HG02973 (cell line): ENCODE results near the gene CDC42SE2.
"Not testable (repeated sequence)": the region's sequence is repeated elsewhere in the genome, so short reads cannot be mapped to it uniquely, and the experiment has no call there.

Experiments
- ATAC-seq: cut with Tn5 transposase; IDR thresholded peaks from one replicate; pipeline ENCODE4 v1.9.1; 2021; ENCODE audit warnings: moderate library complexity; ENCODE audit not compliant: unreplicated experiment

CDC42SE2 gene

DNA sequence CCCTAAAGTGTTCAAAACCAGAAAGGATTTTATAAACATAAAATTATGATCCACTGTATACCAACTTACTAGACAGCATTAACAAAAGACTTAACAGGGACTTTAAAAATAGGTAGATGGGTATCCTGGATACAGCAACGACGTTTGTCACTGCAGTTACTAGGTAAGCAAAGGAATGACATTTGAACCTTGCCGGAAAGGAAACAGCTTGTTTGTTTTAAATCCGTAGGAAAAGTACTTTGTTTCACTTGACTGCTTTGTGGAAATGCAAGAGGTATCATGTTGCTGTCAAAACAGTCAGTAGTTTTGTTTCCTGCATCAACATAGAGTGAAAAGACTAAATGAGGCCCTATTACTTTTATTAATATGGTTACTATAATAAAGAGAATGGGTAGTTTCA is 122.9 kb downstream of the CDC42SE2 start:
- ATAC-seq, result no peak

DNA sequence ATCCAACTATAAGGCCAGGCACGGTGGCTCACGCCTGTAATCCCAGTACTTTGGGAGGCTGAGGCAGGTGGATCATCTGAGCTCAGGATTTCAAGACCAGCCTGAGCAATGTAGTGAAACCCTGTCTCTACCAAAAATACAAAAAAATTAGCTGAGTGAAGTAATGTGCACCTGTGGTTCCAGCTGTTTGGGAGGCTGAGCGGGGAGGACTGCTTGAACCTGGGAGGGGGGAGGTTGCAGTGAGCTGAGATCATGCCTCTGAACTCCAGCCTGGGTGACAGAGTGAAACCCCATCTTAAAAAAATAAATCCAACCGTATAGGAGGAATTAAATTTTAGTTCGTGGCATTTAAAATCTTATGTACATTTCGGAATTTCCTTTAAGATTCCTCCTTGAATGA is 123.4 kb downstream of the CDC42SE2 start:
- no peak for ATAC-seq

DNA sequence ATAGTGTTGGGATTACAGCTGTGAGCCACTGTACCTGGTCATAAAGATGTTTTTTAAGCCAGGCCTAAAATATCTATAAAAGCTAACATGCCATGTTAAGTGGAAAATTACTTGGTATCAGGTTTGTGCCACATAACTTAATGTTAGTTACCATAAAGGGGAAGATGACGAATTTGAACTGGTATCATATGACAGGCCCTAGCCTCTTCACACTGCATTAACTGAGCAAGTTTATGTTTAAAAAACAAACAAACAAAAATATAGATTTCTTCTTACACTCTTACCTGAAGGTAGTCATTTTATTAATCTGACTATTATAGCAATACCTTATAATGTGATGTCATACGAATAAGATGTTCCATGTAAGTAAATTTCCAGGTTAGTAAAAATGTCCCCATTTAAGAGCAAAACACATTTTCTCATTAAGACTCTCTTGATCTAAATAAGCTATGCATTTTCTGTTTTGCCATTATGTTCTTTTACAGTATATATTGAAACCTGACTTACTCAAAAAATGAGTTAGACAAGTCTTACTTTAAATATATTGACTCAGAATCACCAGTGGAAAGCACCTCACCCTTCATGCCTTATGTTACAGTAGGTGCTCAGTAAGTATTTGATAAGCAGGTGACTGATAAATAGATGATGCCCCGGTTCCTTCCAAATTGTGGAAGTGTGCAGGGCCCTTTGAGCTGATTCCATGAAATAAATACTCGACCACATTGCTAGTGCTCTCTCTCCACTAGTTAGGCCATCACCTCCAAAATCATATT is 125.4 kb downstream of the CDC42SE2 start:
- peak; percentile 36 for ATAC-seq

DNA sequence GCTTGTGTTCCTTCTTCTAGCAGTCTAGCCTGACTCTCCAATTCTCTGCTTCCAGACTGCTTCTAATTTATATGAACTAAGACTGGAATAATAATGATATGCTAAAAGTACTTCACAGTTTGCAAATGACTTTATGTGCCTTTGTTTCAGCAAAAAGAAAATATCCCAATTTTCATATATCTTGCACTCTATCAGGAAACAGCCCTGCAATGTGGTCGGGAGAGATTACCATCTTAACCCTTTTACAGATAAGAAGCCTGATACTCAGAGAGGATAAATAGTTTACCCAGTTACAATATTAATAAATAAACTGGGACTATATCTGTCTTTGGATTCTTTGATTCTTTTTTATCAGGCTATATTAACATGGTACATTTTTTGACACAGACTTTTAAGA is 126.0 kb downstream of the CDC42SE2 start:
- no peak for ATAC-seq

DNA sequence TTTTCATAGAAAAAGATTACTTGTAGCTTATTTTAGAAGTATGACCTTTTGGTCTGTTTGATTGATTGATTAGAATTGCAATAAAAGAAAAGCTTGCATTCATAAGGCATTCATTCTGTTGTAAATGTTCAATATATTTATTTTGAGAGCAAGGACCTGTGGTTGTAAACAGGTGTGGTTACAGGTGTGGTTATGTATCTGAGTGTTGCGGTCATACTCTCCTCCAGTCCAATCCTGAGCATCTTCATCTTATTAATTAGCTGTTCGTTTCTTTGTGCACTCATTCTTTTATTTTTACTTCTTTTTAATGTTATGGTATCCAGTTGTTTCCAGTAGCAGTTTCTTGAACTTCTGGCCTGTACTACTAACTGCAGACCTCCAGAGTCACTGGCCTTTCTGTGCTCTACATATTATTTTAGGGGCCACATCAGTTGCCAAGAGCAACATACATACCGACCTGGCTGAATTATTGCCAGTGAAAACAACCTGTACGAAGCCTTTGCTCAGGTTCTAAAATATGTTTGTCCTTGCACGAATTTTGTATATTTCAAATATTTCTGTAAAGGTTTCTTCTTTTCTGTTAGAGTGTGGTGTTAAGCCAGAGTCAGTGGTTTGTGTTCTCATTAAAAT is 128.7 kb downstream of the CDC42SE2 start:
- ATAC-seq, result no peak

DNA sequence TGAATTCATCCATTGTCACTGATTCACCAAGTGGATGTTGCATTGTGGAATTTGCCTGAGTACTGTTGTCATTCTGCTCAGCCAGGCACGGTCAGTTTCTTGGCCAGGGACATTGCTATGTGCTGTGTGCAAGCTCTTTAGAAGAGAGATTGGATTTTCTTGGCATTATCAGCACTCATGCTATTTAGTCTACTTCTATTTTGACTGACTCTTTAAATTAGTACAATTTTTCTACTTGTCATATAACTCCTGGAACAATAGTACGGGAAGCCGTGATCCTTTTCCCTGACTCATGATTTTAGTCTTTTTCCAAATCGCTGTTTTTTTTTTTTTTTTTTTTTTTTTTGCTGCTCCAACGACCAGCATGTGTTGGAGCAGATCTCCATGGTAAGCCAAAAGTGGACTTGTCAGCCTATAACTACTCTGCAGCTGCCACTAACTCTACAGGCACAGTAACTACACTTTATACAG is 129.7 kb downstream of the CDC42SE2 start:
- ATAC-seq, result no peak

DNA sequence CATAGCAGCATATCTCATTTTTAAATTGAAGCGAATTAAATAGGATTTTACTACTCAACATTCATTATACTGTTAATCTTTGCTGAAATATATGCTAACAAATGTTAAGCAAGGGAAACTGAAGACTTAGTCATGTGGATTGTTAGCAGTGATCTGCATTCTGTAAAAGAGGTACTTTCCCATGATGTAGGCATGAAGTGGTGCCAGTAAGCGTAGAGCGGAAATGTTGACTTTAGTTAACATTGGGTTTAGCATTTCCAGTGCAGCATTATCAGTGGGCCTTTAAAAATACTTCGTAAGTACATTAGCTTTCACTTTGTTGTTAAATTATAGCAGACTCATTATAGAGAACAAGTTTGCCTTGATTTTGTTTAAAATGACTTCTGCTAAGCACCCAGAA is 130.3 kb downstream of the CDC42SE2 start:
- peak; percentile 65 for ATAC-seq

DNA sequence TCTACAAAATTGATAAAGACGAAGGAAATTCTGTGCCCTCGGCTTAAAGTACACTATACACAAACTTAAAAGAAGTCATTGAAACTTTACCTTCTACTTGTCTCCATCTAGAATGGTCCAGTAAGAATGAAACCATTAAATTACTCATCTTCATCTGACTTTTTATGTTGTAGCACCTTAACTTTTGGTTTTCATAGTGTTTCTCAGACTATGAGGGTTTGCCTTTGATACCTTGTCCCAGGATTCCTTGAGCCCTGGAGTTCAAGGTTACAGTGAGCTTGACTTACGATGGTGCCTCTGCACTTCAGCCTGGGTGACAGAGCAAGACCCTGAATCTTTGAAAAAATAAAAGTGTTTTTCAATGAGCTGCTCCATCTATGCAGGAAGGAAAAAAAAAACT is 132.2 kb downstream of the CDC42SE2 start:
- ATAC-seq, result peak; percentile 91

DNA sequence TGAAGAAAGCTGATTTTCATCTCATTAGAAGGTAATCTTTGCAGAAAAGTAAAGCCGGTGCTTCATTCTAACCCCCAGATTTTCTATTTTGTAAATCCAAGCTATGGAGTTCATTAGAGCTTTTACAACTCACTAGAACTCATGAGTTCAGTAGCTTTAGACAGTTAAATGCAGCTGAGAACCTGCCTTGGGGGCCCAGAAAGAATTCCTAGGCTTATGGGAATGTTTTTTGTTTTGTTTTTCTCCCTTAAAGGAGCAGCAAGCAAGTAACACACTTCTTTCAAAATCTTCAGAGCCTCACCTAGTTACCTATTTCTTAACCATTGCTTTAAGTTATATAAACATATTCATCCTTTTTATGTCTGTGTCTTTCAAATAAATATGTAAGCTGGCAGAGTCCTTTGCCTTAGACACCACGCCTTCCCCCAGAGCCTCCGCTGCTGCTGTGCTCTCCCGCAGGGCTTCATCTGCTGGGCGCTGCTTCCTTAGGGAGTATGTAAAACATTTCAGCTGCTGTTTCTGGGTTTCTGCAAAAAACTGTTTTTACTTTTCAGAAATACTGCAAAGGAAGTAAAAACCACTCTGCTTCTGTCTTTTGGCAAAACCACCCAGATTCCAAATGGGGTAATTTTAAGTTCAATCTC is 132.9 kb downstream of the CDC42SE2 start:
- ATAC-seq, result no peak

DNA sequence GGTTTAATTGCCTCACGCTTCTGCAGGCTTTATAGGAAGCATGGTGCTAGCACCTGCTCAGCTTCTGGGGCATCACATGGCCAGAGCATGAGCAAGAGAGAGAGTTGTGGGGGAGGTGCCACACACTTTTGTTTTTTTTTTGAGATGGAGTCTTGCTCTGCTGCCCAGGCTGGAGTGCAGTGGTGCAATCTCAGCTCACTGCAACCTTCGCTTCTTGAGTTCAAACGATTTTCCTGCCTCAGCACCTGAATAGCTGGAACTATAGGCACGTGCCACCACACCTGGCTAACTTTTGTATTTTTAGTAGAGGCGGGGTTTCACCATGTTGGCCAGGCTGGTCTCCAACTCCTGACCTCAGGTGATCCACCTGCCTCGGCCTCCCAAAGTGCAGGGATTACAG is 135.2 kb downstream of the CDC42SE2 start:
- not testable (repeated sequence) for ATAC-seq

DNA sequence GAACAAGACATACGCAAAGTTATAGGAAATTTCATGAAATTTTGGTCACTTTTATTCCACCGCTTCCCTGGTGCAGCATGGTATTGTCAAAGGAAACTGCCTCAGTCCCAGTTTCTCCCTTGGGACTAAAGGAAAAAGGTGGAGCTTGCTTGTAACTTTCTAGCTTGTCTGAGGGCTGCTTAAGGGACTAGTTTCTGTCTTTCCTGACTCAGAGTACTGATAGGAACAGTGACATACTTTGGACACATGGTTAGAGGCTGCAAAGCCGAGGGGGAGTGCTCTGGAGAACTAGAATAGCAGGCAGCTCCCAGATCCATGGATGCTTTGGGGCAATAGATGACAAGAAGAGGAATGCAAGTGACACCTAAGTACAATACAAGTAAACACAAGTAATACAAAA is 136.7 kb downstream of the CDC42SE2 start:
- no peak for ATAC-seq

DNA sequence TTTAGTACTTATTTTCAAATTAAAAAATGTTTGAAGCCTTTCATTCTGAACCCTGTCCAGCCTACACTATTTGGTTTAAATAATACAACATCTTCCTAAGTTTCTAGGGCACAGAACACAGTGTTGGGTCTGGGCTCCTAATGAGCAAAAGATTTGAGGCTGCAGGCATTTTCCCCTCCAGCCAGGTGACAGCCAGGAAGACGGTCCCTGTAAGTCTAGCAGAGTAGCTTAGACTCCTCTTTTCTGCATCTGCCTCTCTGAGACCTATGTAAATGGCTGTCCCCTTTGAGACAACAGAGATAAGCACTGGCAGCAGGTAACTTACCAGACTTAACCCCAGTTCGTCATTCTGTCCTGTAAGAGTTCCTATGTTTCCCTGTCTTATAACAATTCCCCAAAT is 141.8 kb downstream of the CDC42SE2 start:
- no peak for ATAC-seq

DNA sequence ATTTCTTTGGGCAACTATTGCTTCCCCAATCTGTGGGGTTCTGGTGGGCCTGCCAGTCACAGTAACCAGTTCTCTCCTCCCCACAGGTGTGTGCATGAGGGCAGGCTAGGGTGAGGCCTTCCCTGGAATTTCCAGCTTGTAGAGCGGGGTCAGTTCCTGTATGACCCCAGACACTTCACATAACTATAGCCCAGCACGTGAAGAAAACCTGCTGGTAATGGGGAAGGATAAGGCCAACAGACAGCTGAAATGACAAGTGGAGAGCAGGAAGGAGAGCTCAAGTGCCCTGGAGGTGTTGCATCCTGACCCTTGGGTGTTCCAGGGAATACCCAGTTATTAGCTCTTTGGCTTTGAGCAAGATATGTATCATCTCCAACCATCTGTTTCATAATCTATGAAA is 142.2 kb downstream of the CDC42SE2 start:
- ATAC-seq, result no peak

DNA sequence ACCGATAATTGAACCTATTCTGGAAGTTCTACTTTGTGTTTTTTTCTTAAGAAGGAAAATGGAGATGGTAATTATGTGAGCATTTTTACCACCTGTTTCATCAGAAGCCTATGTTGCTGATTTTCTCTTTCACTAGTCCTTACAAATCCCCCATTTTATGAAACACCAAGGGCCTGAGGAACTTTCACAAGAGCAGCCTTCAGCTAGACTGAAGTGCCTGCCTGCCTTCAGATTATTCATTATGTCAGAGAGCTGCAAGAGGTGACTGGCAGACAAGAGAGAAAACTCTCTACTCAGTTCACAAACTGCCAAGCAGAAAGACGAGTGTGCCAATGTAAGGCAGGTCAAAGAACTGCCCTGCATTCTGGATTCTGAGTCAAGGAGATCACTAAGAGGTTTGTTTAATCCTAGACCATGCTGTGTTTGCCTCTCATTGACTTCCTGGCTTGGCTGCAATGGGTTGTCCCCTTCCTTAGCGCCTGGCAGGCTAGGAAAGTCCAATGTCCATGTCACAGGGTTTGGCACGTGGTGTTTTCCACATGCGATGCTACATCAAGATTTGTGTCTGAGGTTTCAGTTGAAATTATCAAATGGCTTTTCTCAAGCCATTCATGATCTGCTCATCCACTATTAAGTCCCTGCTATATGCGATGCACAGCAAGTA is 143.3 kb downstream of the CDC42SE2 start:
- no peak for ATAC-seq

DNA sequence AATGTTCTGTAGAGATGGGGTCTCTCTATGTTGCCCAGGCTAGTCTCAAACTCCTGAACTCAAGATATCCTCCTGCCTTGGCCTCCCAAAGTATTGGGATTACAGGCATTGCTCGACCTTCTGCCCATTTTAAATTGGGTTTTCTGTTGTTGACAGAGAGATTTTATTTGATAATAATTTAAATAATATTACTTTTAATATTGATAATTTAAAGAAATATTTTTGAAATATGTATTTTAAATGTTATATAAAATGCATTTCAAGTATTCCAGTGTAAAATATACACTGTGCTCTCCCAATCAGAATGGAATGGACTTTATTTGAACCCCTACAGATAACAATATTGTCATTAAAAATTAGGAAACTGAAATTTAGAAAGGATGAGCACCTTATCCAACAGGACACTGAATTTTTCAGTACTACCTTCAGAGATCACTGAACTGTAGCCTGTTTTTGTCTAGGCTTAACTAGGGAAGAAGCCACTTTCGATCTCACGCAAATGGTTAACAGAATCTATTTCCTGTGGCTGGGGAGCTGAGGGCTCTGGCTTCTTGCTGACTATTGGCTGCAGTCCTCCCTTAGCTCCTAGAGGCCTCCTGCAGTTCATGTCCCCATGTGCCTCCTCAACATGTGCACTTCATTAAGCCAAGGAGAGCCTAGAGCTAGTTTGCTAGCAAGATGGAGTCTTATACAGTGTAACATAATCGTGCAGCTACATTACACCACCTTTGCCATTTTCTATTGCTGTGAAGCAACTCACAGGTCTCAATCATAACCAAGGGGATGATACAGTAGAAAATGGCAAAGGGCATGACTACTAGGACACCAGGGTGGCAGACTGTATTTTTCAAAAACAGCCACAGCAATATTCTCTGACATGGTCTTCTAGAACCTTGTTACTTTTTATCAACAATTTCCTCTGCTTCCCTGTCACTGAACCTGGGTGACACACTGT is 150.0 kb downstream of the CDC42SE2 start:
- ATAC-seq, result peak; percentile 53

DNA sequence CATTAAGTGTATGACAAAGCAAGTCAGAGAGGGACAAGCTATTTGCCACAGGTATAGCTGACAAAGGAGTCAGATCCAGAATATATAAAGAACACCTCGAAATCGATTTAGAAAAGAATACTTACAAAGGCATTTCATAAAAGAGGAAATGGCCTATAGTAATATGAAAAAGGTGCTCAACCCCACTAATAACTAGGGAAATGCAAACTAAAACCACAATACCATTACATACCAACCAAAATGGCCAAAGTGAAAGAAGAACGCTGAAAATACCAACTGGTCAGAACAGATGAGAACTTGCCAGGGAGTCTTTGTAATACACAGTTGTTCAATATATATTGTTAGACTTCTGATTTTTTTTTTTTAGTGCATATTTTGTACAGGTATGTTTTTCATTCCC is 152.9 kb downstream of the CDC42SE2 start:
- ATAC-seq, result peak; percentile 74

DNA sequence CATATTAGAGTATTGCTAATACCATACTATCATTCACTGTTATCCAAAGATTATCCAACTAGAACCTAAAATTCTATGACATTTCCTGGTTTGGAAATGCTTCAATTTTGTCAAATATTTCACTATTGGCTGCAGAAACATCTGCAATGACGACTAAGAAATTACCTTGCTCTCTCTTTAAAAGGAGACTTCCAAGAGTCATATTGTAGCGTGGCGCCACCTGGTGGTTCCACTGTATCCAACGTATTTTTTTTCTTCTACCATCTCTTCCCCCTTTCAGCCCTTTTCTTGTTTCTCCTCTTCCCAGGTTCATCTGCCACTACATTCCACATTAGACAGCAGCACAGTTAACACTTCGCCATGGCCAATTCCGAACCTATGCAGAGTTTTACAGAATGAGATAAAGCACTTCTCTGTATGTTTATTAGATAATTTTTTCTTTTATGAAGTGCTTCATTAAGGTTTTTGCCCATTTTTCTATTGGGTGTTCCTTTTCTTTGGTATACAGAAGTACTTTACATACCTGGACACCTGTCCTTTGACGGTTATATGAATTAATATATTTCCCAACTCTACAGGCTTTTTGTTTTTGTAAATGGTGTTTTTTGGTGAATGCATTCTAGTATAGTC is 153.5 kb downstream of the CDC42SE2 start:
- ATAC-seq, result peak; percentile 30

DNA sequence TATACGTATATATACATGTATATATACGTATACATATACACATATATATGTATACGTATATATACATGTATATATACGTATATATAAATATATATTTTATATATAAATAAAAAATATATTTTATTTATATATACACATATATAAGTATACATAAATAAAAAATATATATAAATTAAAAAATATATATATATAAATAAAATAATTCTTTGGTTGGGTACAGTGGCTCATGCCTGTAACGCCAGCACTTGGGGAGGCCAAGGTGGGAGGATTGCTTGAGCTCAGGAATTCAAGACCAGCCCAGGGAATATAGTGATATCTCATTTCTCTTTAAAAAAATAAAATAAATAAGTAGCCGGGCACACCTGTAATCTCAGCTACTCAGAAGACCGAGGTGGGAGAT is 155.0 kb downstream of the CDC42SE2 start:
- ATAC-seq, result no peak

DNA sequence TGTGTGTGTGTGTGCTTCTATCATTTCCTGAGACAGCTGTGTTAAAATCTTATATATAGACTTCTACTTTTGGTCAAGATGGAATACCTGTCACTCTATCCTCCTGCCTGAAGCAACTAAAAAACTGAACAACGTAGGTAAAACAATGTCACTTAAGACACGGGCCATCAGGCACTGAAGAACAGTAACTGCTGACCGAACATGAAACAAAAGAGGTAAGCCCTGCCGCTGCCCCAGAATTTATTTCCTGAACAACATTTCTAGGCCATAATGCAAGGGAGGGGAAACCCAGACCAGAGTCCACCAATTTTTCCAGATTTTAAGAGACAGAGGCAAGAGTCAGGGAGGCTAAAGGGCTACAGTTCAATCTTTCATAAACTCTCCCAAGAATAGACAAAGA is 156.0 kb downstream of the CDC42SE2 start:
- no peak for ATAC-seq

DNA sequence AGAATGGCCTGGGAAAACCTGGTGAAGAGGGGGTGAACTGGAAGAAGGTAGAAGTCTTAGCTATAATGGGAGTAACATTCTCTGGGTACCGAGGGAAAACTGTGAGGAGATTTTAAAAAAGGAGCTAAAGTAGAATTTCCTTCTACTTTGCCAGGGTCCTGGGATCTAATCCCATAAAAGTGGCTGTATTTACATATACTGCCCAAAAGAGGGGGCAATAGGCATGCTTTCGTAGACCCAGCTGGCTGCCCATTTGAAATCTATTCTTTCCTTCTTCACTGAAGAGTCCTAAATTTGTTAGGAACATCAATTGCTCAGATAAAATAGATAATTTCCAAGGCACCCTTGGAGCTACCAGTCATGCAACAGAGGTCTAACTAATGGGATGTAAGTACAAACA is 159.2 kb downstream of the CDC42SE2 start:
- ATAC-seq, result no peak
